HG03575 (cell line): Measurements from ENCODE around the gene KRT25.
"Not testable (repeated sequence)": the region's sequence is repeated elsewhere in the genome, so short reads cannot be mapped to it uniquely, and the experiment has no call there.

Source experiments
- ATAC-seq: cut with Tn5 transposase; IDR thresholded peaks from one replicate; pipeline ENCODE4 v1.9.1; 2021; ENCODE audit not compliant: unreplicated experiment, insufficient number of reproducible peaks, low FRiP score; ENCODE audit errors: extremely low read depth

Gene KRT25

GRCh38 chr17:40763752-40764151 is 8.6 kb upstream of the KRT25 start:
- ATAC-seq, result no peak

- ATAC-seq, result no peak
Observed at GRCh38 chr17:40760105-40761016, 5.2 kb upstream of the KRT25 start.

- ATAC-seq, result no peak
Observed at GRCh38 chr17:40753804-40754203, 1.3 kb downstream of the KRT25 start.

GRCh38 chr17:40751065-40751464 is 4.1 kb downstream of the KRT25 start:
- no peak for ATAC-seq

- no peak for ATAC-seq
Observed at GRCh38 chr17:40750391-40750790, 4.7 kb downstream of the KRT25 start.

- not testable (repeated sequence) for ATAC-seq
Observed at GRCh38 chr17:40748666-40749065, 6.5 kb downstream of the KRT25 start.

- ATAC-seq, result no peak
Observed at GRCh38 chr17:40738553-40738952, 16.6 kb downstream of the KRT25 start.

GRCh38 chr17:40735016-40735415 is 20.1 kb downstream of the KRT25 start:
- no peak for ATAC-seq

GRCh38 chr17:40734018-40734417 is 21.1 kb downstream of the KRT25 start:
- ATAC-seq, result no peak

GRCh38 chr17:40730970-40731369 is 24.2 kb downstream of the KRT25 start:
- no peak for ATAC-seq

- ATAC-seq, result no peak
Observed at GRCh38 chr17:40727447-40728231, 27.5 kb downstream of the KRT25 start.

- no peak for ATAC-seq
Observed at GRCh38 chr17:40726919-40727318, 28.2 kb downstream of the KRT25 start.

- no peak for ATAC-seq
Observed at GRCh38 chr17:40724656-40725055, 30.5 kb downstream of the KRT25 start.

- no peak for ATAC-seq
Observed at GRCh38 chr17:40722241-40722640, 32.9 kb downstream of the KRT25 start.

GRCh38 chr17:40720899-40721298 is 34.2 kb downstream of the KRT25 start:
- no peak for ATAC-seq

GRCh38 chr17:40718930-40719329 is 36.2 kb downstream of the KRT25 start:
- ATAC-seq, result no peak

GRCh38 chr17:40717776-40718175 is 37.4 kb downstream of the KRT25 start:
- no peak for ATAC-seq

- no peak for ATAC-seq
Observed at GRCh38 chr17:40714473-40714872, 40.7 kb downstream of the KRT25 start.

- no peak for ATAC-seq
Observed at GRCh38 chr17:40707745-40708144, 47.4 kb downstream of the KRT25 start.

GRCh38 chr17:40705584-40705983 is 49.5 kb downstream of the KRT25 start:
- no peak for ATAC-seq
